ENCODE results near the gene DRC7.

GRCh38 chr16:57651344-57652333 is 43.0 kb upstream of the DRC7 start:
- no peak for TF ChIP-seq POLR2A (IDR thresholded peaks at IDR 0.05; ENCODE audit: low read depth, low read length)
- no peak for TF ChIP-seq POLR2AphosphoS5 (IDR thresholded peaks at IDR 0.05; ENCODE audit: low read depth, low read length)
- TF ChIP-seq TAF1 (IDR thresholded peaks at IDR 0.05; ENCODE audit: low read depth, low read length): no peak
- TF ChIP-seq SPI1 (IDR thresholded peaks at IDR 0.05; ENCODE audit: low read depth, low read length): no peak
- TF ChIP-seq POU2F2 (IDR thresholded peaks at IDR 0.05; ENCODE audit: low read depth, low read length): no peak
- TF ChIP-seq PAX5 (IDR thresholded peaks at IDR 0.05; ENCODE audit: insufficient read depth, low read length, severe bottlenecking): no peak
